Osteocyte (in vitro differentiated cells): ENCODE measurements around the gene POLR2L. TPM values are rescaled to one million over a fixed set of nuclear protein-coding genes. Genes with fewer than 3 reads are reported as not detected.

Experiments
- DNase-seq: peaks from one replicate; pipeline ENCODE4 v3.0.0; 2021; ENCODE audit warnings: mixed read lengths; ENCODE audit not compliant: unreplicated experiment; ENCODE audit errors: extremely low spot score
- H3K27ac Mint-ChIP-seq: one replicate; pipeline ENCODE4 v1.8.0; 2021; ENCODE audit warnings: mild to moderate bottlenecking, mixed read lengths; ENCODE audit not compliant: unreplicated experiment
- H3K27me3 Mint-ChIP-seq: one replicate; pipeline ENCODE4 v1.8.0; 2021; ENCODE audit warnings: mixed read lengths; ENCODE audit not compliant: unreplicated experiment
- H3K36me3 Mint-ChIP-seq: one replicate; pipeline ENCODE4 v1.8.0; 2021; ENCODE audit warnings: mixed read lengths; ENCODE audit not compliant: unreplicated experiment
- H3K4me1 Mint-ChIP-seq: one replicate; pipeline ENCODE4 v1.8.0; 2021; ENCODE audit warnings: mixed read lengths; ENCODE audit not compliant: unreplicated experiment
- H3K4me3 Mint-ChIP-seq: one replicate; pipeline ENCODE4 v1.8.0; 2021; ENCODE audit warnings: mild to moderate bottlenecking, moderate library complexity, mixed read lengths; ENCODE audit not compliant: unreplicated experiment
- H3K9me3 Mint-ChIP-seq: one replicate; pipeline ENCODE4 v1.8.0; 2021; ENCODE audit warnings: mixed read lengths; ENCODE audit not compliant: unreplicated experiment
- CTCF ChIP-seq: fragments of 200-600 bp; sonication (generic); IDR thresholded peaks from 2 replicates; pipeline ENCODE4 v1.5.0; 2021; ENCODE audit warnings: antibody characterized with exemption, mild to moderate bottlenecking, moderate library complexity
- total RNA-seq: library from RNA; stranded (reverse); gene quantifications from 2 replicates; pipeline ENCODE4 v1.2.1, GENCODE V29; 2021

Gene POLR2L
- total RNA-seq, 1 donor from 2014 or later, result 193 TPM

- peak; percentile 89 for DNase-seq
- H3K36me3 Mint-ChIP-seq, result no peaks in the 10 kb centered on the region
- no peaks in the 10 kb centered on the region for H3K27me3 Mint-ChIP-seq
- TF ChIP-seq CTCF, result no peak
- H3K4me3 Mint-ChIP-seq, result peak overlapping the region; percentile 79
- H3K27ac Mint-ChIP-seq, result peak overlapping the region; percentile 89
- H3K4me1 Mint-ChIP-seq, result peaks cover 19% of the 10 kb centered on the region
- no peaks in the 10 kb centered on the region for H3K9me3 Mint-ChIP-seq
Observed at GRCh38 chr11:795634-796564, 46.4 kb downstream of the POLR2L start.

- Mint-ChIP-seq H3K4me1 (peaks cover 22% of the 10 kb centered on the region), H3K4me3 (peak overlapping the region; percentile 18), H3K36me3 (no peaks in the 10 kb centered on the region), H3K27ac (no peak overlapping the region), H3K27me3 (no peaks in the 10 kb centered on the region), H3K9me3 (no peaks in the 10 kb centered on the region)
- no peak for DNase-seq
- TF ChIP-seq CTCF, result no peak
Observed at GRCh38 chr11:794766-795633, 47.3 kb downstream of the POLR2L start.

GRCh38 chr11:794013-794765, 48.1 kb downstream of the POLR2L start:
- no peak overlapping the region for H3K27ac Mint-ChIP-seq
- no peak for TF ChIP-seq CTCF
- no peaks in the 10 kb centered on the region for H3K27me3 Mint-ChIP-seq
- no peak for DNase-seq
- no peaks in the 10 kb centered on the region for H3K36me3 Mint-ChIP-seq
- H3K4me1 Mint-ChIP-seq, result peaks cover 22% of the 10 kb centered on the region
- no peaks in the 10 kb centered on the region for H3K9me3 Mint-ChIP-seq
- no peak overlapping the region for H3K4me3 Mint-ChIP-seq

- Mint-ChIP-seq H3K36me3 (no peaks in the 10 kb centered on the region), H3K27ac (no peak overlapping the region), H3K4me3 (no peak overlapping the region), H3K9me3 (no peaks in the 10 kb centered on the region), H3K4me1 (peaks cover 22% of the 10 kb centered on the region), H3K27me3 (no peaks in the 10 kb centered on the region)
- DNase-seq, result no peak
- TF ChIP-seq CTCF, result no peak
Observed at GRCh38 chr11:793556-793955, 48.8 kb downstream of the POLR2L start.
